Measurements from ENCODE around the gene BEX3.
A peak's percentile ranks its signal among the peaks of the same experiment; 100 is the strongest.
"Not testable (repeated sequence)": the region's sequence is repeated elsewhere in the genome, so short reads cannot be mapped to it uniquely, and the experiment has no call there.

The BEX3 gene

GRCh38 chrX:103347682-103348397 is 28.5 kb upstream of the BEX3 start:
- no peak for TF ChIP-seq CTCF (IDR thresholded peaks at IDR 0.05; ENCODE audit: low read depth, low read length)

GRCh38 chrX:103356130-103356798 is 20.1 kb upstream of the BEX3 start, which contains the start of gene TCEAL9:
Gene TCEAL9 (plus strand): TSS chrX:103356506. CDS start chrX:103357685, 1,179 bp downstream.
- TF ChIP-seq CTCF (IDR thresholded peaks at IDR 0.05; ENCODE audit: low read depth, low read length): no peak
- DNase-seq (ENCODE audit: extremely low read depth, low read depth): peak; percentile 50

More at GRCh38 chrX:103347682-103348397, 28.5 kb upstream of the BEX3 start:
- no peak for DNase-seq (ENCODE audit: extremely low read depth, low read depth)

- TF ChIP-seq CTCF (IDR thresholded peaks at IDR 0.05; ENCODE audit: low read depth, low read length): no peak
- DNase-seq (ENCODE audit: extremely low read depth, low read depth): no peak
Measured at GRCh38 chrX:103356858-103357257, 19.5 kb upstream of the BEX3 start.

GRCh38 chrX:103357871-103358270 is 18.5 kb upstream of the BEX3 start:
- TF ChIP-seq CTCF (IDR thresholded peaks at IDR 0.05; ENCODE audit: low read depth, low read length): no peak
- DNase-seq (ENCODE audit: extremely low read depth, low read depth): no peak

GRCh38 chrX:103359605-103360004 is 16.7 kb upstream of the BEX3 start:
- not testable (repeated sequence) for DNase-seq (ENCODE audit: extremely low read depth, low read depth)

GRCh38 chrX:103360092-103360491 is 16.2 kb upstream of the BEX3 start:
- no peak for DNase-seq (ENCODE audit: extremely low read depth, low read depth)
- no peak for TF ChIP-seq CTCF (IDR thresholded peaks at IDR 0.05; ENCODE audit: low read depth, low read length)

GRCh38 chrX:103360916-103361315 is 15.4 kb upstream of the BEX3 start:
- no peak for DNase-seq (ENCODE audit: extremely low read depth, low read depth)
- no peak for TF ChIP-seq CTCF (IDR thresholded peaks at IDR 0.05; ENCODE audit: low read depth, low read length)
